NCI-H2107 (cell line): ENCODE data around the gene SLC30A10.
"Not testable (repeated sequence)": the region's sequence is repeated elsewhere in the genome, so short reads cannot be mapped to it uniquely, and the experiment has no call there.

Source experiments
- DNase-seq: peaks from one replicate; lab custom pipeline; 2025; lab: John Stamatoyannopoulos, UW

SLC30A10 gene

DNA sequence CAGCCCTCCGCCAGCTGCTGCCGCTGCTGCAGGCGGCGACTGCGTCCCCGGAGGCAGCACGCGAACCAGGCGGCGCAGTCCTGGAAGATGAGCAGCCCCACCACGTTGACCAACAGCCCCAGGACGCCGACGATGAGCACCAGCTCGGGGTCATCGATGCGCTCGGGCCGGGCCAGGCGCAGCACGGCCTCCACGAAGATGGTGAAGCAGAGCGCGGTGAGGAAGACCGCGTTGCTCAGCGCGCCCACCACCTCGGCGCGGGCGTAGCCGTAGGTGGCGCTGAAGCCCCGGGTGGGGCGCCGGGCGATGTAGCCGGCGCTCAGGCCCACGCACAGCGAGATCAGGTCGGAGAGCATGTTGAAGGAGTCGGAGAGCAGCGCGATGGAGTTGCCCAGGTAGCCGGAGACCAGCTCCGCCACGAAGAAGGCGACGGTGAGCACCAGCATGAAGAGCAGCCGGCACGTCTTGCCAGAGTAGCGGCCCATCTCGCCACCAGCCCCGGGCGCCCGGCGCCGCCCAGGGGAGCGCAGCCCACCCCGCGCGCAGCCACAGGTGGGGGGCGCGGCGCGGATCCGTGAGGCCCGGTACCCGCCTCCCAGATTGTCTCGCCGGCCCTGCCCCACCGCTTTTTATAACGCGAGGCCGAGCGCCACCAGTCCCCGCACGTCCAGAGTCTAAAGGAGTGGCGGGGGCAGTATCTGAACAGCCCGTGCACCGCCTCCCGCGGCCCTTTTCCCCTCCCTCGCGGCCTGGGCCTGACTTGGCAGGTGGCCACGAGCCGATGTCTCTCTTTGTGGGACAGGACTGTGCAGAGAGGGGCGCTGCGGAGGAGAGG lies at the start of gene SLC30A10:
Gene SLC30A10, minus strand, starts transcription at position 602 of the 835 bp plus-strand sequence. Its CDS starts 117 bp downstream, at position 485.
- no peak for DNase-seq

DNA sequence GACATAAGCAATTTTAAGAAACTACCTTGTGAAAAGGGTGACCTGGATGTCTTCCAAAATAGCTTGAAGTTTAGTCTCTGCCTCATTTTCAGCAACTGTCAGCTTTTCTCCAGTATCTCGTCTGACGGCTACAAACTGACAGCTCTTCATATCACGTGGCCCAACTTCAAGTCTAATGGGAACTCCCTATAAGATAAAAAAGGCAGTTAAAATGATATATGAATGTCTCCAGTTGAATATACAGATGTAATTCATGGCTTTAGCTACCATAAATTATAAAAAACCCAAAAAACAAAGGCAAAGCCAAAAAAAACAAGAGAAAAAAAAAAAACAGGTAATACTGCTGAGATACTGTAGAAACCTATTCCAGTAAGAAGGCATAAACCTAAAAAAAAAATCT lies 44.9 kb upstream of the SLC30A10 start:
- DNase-seq, result no peak

DNA sequence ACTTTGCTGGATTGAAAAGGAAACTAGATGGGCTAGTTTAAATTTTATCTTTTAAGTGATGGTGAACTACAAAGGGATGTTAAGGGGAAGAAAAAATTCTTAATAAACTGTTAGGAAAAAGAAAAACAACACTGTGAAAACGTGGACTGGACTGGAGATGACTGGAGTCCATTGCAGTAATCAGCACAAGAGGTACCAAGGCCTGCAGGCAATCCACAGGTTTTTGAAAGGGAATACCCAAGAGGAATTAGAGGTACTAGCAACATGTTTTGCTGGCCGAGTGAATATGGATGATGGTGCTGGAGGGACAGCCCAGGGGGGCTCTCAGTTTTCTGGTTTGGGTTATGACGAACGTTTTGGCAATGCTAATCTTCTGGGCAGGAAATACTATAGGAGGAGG lies 39.0 kb upstream of the SLC30A10 start:
- no peak for DNase-seq

DNA sequence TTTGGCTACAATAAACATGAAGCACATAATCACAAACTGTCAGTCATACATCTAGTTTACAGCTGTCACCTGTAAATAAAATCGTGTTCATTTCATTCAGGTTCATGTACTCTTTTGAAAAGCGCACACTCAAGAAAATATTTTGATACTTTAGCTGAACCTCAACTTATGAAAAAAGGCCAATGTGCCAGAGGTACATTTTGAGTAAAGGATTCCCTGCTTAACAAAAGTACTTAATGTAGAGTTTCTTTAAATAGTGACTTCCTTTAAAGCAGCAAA lies 37.7 kb upstream of the SLC30A10 start:
- no peak for DNase-seq

DNA sequence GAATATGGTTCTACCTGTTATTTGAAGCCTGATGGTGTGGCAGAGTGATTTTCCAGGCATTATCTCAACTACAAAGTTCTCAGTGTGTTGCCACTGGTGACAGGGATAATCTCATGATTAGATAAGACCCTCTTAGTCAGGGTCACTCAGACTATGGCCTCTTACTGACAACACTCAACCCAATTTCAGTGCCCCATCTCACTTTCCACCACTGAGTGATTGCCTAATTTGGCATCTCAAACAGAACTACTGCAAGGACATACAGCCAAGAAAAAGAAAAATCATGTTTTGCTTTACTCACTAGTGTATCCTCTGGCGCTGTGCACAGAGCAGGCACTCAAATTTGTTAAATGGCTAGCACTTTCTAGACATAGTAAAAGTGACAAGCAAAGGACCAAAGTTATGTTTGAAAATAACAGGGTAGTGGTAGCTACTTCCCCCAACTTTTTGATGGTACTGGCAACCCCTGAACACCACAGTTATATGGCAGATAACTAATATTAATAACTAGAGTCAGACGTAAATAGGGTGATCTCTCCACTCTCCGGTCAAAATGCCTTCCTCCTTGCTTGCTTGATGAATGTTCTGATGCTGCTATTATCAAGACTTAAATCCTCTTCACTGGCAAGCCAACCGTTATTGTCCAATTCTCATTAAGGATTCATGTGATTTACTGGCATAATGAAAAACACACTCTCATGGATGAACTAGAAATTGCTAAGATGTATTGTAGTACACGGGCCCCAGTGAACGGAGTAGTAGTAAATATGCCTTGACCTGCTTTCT lies 37.1 kb upstream of the SLC30A10 start:
- no peak for DNase-seq

- DNase-seq, result no peak
Measured at GRCh38 chr1:219963432-219963831, 35.1 kb upstream of the SLC30A10 start.

DNA sequence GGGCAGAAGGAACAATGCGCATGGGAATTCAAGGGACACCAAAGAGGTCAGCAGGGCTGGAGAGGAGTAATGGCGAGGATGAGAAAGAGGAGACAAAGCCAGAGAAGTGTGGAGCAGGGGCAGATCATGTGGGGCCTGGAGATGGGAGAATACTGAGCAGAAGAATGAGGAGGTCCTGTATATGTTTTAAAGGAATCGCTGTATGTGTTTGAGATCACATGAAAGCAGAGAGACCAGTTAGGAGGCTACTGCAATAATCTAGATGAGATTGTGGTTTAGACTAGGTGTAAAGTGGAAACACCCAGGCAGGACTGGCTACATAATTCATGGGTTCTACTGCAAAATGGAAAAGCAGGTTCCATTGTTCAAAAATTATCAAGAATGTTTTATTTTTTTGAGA lies 33.3 kb upstream of the SLC30A10 start:
- no peak for DNase-seq

GRCh38 chr1:219959540-219960203 lies 31.3 kb upstream of the SLC30A10 start:
- no peak for DNase-seq

DNA sequence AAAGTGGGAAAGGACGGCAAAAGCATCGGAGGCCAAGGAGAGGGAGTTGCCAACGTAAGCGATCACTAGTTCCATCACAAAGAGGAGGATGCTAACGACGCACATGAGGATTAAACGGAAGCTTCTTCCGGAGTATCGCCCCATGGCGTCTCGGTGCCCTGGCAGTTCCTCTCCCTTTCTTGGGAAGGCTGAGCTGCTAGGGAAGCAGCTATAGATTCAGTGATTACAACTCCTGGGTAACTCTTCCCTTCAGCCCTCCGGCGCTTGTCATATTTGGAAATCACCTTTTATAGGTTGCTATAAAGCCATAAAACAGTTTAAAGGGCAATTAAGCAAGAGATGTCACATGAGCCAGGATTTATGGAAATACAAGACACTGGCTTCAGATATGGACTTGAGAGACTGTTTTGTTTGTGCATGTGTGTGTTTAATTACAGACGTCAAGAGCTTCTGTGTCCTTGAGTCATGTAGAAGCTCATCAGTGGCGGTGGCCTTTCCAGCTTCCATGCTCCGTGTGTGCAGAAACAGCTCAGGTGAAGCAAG lies 30.6 kb upstream of the SLC30A10 start:
- no peak for DNase-seq

DNA sequence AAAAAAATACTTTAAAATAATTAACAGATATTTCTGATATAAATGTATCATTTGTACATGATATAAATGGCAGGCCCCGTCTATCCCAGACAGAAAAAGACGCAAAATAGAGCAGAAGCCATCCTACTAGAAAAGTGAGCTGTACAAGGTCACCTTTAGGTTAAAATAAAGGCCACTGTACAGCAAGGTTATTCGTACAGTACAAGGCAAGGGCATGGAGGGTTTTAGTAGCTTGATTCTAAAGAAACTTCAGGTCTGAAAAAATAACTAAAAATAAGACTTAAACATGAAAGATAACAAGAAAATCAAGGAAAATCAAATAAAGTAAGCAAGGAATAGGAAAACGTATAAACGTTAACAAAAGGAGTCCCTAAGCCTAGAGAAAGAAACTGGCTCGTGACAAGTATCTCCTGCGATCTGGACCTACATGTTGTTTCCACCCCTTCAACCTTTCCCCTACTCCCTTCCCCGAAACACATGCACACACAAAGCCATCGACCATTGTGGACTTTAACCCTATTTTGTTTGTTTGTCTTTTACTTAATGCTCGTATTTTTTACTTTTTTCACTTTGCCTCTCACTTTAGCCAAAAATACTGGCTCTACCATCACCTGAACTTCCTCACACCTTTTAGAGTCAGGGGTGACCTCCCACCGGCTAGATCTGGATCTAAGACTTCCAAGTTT lies 26.5 kb upstream of the SLC30A10 start:
- no peak for DNase-seq

DNA sequence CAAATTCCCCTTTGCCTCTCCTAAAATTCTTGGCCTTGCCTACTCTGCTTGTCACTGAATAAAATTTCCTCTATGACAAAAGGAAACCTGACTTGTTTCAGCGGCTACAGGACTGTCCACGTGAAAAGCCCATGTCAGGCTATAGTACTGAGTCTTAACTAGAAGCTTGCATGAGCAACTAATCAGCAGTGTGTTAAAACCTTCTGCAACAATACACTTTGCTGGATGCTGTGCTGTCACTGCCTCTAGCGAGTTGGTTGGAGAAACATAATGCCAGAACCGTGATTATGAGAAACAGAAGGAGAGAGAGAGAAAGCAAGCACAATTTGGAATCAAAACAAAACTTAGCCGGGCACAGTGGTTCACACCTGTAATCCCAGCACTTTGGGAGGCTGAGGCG lies 25.7 kb upstream of the SLC30A10 start:
- no peak for DNase-seq

DNA sequence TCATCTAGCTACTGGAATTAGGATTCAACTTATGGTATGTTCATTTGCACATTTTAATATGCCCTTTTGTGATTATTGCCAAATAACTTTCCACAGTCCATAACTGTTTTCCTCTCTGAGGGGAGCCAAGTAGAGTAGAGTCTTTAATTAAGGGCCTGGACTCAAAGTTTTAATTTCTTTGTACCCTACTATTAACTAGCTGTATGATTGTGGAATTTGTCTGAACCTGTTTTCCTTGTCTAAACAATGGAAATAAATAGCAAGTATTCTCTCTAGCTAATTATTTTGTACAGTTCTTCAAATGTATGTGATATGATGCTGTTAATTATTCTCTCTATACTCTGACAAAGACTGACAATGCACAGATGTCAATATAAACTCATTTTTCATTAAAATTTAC lies 24.0 kb upstream of the SLC30A10 start:
- no peak for DNase-seq

DNA sequence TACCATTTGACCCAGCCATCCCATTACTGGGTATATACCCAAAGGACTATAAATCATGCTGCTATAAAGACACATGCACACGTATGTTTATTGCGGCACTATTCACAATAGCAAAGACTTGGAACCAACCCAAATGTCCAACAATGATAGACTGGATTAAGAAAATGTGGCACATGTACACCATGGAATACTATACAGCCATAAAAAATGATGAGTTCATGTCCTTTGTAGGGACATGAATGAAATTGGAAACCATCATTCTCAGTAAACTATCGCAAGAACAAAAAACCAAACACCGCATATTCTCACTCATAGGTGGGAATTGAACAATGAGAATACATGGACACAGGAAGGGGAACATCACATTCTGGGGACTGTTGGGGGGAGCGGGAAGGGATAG lies 20.9 kb upstream of the SLC30A10 start:
- DNase-seq, result not testable (repeated sequence)

DNA sequence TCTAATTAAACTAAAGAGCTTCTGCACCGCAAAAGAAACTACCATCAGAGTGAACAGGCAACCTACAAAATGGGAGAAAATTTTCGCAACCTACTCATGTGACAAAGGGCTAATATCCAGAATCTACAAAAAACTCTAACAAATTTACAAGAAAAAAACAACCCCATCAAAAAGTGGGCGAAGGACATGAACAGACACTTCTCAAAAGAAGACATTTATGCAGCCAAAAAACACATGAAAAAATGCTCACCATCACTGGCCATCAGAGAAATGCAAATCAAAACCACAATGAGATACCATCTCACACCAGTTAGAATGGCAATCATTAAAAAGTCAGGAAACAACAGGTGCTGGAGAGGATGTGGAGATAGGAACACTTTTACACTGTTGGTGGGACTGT lies 20.4 kb upstream of the SLC30A10 start:
- DNase-seq, result not testable (repeated sequence)

DNA sequence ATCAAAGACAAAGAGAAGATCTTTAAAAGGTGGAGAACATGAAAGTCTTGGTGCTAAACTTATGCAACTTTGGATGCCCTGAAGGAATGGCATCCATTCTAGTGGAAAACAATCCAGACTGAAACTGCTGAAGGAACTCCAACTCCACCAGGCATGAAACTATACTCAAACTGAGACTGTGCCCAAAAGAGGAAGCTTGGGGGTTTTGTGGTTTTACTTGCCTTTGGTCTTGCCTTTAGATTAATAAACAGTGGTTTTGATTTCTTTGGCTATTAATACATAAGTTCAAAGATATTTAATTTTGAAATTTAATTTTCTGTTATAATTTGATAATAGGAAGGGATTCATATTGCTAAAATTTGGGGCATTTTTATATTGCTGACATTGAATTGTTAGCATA lies 17.4 kb upstream of the SLC30A10 start:
- no peak for DNase-seq

DNA sequence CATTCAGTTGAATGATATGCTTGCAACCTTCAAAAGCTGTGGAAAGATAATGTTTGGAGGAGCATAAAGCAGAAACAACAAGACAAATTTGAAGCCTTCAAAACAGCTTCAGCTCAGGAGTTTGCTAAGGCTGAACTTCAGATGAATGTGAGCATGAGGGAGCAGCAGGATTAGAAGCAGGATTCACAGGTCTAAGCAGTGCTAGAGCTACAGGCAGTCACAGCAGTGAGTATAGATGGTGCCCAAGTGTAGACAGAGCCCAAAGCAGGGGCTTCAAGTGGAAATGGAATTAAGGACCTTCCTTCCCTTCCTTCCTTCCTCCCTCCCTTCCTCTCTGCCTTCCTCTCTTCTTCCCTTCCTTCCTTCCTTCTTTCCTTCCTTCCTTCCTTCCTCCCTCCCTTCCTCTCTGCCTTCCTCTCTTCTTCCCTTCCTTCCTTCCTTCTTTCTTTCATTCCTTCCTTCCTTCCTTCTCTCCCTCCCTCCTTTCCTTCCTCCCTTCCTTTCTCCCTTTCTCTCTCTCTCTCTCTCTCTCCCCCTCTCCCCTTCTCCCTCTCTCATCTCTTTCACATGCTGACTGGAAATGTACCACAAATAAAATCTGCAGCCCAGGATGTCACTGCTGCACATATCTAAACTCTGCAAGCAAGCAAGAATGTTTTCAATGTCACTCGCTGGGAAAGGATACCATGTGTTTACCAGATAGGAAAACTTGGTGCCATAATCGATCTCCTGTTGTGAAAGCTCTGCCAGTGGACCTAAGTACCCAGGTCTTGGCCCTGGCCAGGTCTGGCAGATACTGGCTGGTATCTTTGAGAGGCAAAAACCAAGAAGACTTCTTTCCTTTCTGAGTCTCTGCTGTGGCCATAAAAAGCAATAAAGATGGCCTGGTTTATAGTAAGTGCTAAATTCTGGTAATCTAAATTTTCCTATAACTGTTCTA lies 13.1 kb upstream of the SLC30A10 start:
- no peak for DNase-seq

DNA sequence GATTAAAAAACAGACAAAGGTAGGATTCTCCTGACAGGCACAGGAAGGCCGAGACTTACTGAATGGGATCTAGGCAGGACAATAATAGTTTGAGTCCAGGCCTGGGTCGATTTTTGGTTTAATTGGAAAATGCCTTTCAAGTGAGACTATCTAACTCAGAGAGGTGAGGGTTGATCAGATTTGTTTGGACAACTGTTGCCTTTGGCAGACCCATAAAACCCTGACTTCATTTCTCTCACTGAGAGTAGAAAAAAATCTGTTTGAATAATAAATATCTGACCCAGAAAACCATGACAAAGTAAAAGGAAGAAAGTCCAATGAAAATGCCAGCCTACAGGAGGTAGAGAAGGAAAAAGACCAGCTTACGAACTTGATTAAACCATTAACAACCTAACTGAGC lies 12.3 kb upstream of the SLC30A10 start:
- DNase-seq, result no peak

DNA sequence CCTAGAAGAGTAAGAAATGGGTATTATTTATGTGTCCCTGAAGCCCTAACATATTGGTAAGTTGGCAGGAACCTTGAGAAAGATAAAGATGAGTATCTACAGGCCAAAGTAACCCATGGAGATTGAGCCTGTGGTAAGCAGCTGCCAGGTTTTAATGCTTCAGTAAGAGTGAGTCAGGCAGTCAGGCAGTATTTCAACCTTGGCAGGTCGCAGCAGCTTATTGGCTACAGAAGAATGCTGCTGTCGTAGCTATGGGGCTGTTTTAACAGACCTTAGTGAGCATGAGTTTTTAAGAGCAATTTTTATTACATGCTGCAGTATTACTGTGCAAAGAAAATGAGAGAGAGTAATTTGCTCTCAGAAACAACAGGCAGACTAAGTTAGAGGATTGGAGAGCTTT lies 10.3 kb upstream of the SLC30A10 start:
- DNase-seq, result no peak

GRCh38 chr1:219933763-219934162 lies 5.4 kb upstream of the SLC30A10 start:
- DNase-seq, result not testable (repeated sequence)

DNA sequence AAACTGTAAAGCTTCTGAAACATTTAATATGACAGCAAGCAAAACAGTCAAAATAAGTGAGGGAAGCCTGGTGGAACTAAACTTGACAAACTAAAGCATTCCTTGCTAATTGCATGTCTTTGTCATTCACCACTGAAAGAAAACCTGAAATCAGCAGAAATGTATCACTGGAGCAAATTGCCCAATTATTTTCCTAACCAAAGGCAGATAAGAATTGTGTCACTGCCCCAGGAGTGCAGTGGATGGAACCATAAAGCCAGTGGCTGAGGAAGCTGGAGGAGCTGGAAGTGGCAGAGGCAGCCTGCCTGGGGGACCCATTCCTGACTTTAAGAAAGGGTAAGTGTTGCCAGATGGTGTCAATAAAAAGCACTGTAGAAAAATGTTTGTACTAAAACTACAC lies 2.7 kb upstream of the SLC30A10 start:
- DNase-seq, result no peak

DNA sequence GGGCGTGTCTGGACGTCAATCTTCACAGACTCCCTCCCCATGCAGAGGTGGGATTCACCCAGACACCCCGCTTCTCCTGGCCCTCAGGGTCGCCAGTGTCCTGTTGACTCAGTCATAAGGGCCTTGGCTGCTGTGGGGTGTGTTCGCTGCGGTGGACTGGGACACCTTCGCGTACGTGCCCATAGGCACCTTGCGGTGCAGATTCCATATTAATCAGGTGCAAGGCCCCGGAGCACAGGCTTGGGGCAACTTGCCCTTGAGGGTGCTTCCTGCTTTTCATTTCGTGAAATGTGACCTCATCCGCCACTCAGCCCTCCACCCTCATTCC lies 398 bp upstream of the SLC30A10 start:
- DNase-seq, result no peak
